ENCODE data around the gene MFAP2.

Gene MFAP2

GRCh38 chr1:16991571-16991970 lies 11.2 kb upstream of the MFAP2 start:
- Histone ChIP-seq H3K27me3 (ENCODE audit: control insufficient read depth, insufficient read depth, low read length) (no peaks in the 10 kb centered on the region), H3K9ac (ENCODE audit: low read length) (peak overlapping the region; percentile 2)

GRCh38 chr1:16989676-16990391 lies 9.4 kb upstream of the MFAP2 start:
- no peaks in the 10 kb centered on the region for H3K4me1 ChIP-seq (ENCODE audit: control insufficient read depth, insufficient read depth, low read length)
- no peak overlapping the region for H3K9ac ChIP-seq (ENCODE audit: low read length)
- H3K36me3 ChIP-seq (ENCODE audit: control insufficient read depth, insufficient read depth, low read length): peaks cover 39% of the 10 kb centered on the region
- H3K9me3 ChIP-seq (ENCODE audit: control insufficient read depth, insufficient read depth, low read depth, low read length): no peaks in the 10 kb centered on the region
- no peaks in the 10 kb centered on the region for H3K27me3 ChIP-seq (ENCODE audit: control insufficient read depth, insufficient read depth, low read length)
- no peak overlapping the region for H3K27ac ChIP-seq (ENCODE audit: low read depth, low read length)
- no peak overlapping the region for H3K4me3 ChIP-seq (ENCODE audit: low read depth, low read length)

More at GRCh38 chr1:16991571-16991970, 11.2 kb upstream of the MFAP2 start:
- H3K36me3 ChIP-seq (ENCODE audit: control insufficient read depth, insufficient read depth, low read length): peaks cover 42% of the 10 kb centered on the region
- no peaks in the 10 kb centered on the region for H3K9me3 ChIP-seq (ENCODE audit: control insufficient read depth, insufficient read depth, low read depth, low read length)
- no peak overlapping the region; the same call in 1 of the 2 replicates for H3K27ac ChIP-seq (ENCODE audit: low read depth, low read length)
- H3K4me1 ChIP-seq (ENCODE audit: control insufficient read depth, insufficient read depth, low read length): no peaks in the 10 kb centered on the region
- H3K4me3 ChIP-seq (ENCODE audit: low read depth, low read length): no peak overlapping the region

GRCh38 chr1:16988210-16988609 lies 7.8 kb upstream of the MFAP2 start:
- Histone ChIP-seq H3K4me3 (ENCODE audit: low read depth, low read length) (no peak overlapping the region), H3K36me3 (ENCODE audit: control insufficient read depth, insufficient read depth, low read length) (peaks cover 39% of the 10 kb centered on the region), H3K27me3 (ENCODE audit: control insufficient read depth, insufficient read depth, low read length) (no peaks in the 10 kb centered on the region), H3K27ac (ENCODE audit: low read depth, low read length) (no peak overlapping the region), H3K9ac (ENCODE audit: low read length) (no peak overlapping the region), H3K4me1 (ENCODE audit: control insufficient read depth, insufficient read depth, low read length) (peaks cover 9% of the 10 kb centered on the region; the same call in 1 of the 2 replicates), H3K9me3 (ENCODE audit: control insufficient read depth, insufficient read depth, low read depth, low read length) (no peaks in the 10 kb centered on the region)

- Histone ChIP-seq H3K27me3 (ENCODE audit: control insufficient read depth, insufficient read depth, low read length) (no peaks in the 10 kb centered on the region), H3K4me3 (ENCODE audit: low read depth, low read length) (no peak overlapping the region), H3K9me3 (ENCODE audit: control insufficient read depth, insufficient read depth, low read depth, low read length) (no peaks in the 10 kb centered on the region), H3K27ac (ENCODE audit: low read depth, low read length) (no peak overlapping the region), H3K9ac (ENCODE audit: low read length) (no peak overlapping the region), H3K36me3 (ENCODE audit: control insufficient read depth, insufficient read depth, low read length) (peaks cover 37% of the 10 kb centered on the region), H3K4me1 (ENCODE audit: control insufficient read depth, insufficient read depth, low read length) (peaks cover 11% of the 10 kb centered on the region; the same call in 1 of the 2 replicates)
Observed at GRCh38 chr1:16986962-16987361, 6.5 kb upstream of the MFAP2 start.

GRCh38 chr1:16986560-16986959 lies 6.1 kb upstream of the MFAP2 start:
- Histone ChIP-seq H3K4me1 (ENCODE audit: control insufficient read depth, insufficient read depth, low read length) (peaks cover 11% of the 10 kb centered on the region; the same call in 1 of the 2 replicates), H3K9me3 (ENCODE audit: control insufficient read depth, insufficient read depth, low read depth, low read length) (no peaks in the 10 kb centered on the region), H3K4me3 (ENCODE audit: low read depth, low read length) (no peak overlapping the region), H3K27me3 (ENCODE audit: control insufficient read depth, insufficient read depth, low read length) (no peaks in the 10 kb centered on the region), H3K27ac (ENCODE audit: low read depth, low read length) (no peak overlapping the region), H3K9ac (ENCODE audit: low read length) (no peak overlapping the region), H3K36me3 (ENCODE audit: control insufficient read depth, insufficient read depth, low read length) (peaks cover 33% of the 10 kb centered on the region)

GRCh38 chr1:16986113-16986512 lies 5.7 kb upstream of the MFAP2 start:
- Histone ChIP-seq H3K36me3 (ENCODE audit: control insufficient read depth, insufficient read depth, low read length) (peaks cover 30% of the 10 kb centered on the region), H3K4me1 (ENCODE audit: control insufficient read depth, insufficient read depth, low read length) (peaks cover 11% of the 10 kb centered on the region; the same call in 1 of the 2 replicates), H3K4me3 (ENCODE audit: low read depth, low read length) (no peak overlapping the region), H3K27me3 (ENCODE audit: control insufficient read depth, insufficient read depth, low read length) (no peaks in the 10 kb centered on the region), H3K9ac (ENCODE audit: low read length) (no peak overlapping the region), H3K9me3 (ENCODE audit: control insufficient read depth, insufficient read depth, low read depth, low read length) (no peaks in the 10 kb centered on the region), H3K27ac (ENCODE audit: low read depth, low read length) (no peak overlapping the region)

- H3K36me3 ChIP-seq (ENCODE audit: control insufficient read depth, insufficient read depth, low read length): peaks cover 21% of the 10 kb centered on the region
- H3K9me3 ChIP-seq (ENCODE audit: control insufficient read depth, insufficient read depth, low read depth, low read length): no peaks in the 10 kb centered on the region
- H3K9ac ChIP-seq (ENCODE audit: low read length): no peak overlapping the region
- H3K27ac ChIP-seq (ENCODE audit: low read depth, low read length): no peak overlapping the region
- peaks cover 11% of the 10 kb centered on the region; the same call in 1 of the 2 replicates for H3K4me1 ChIP-seq (ENCODE audit: control insufficient read depth, insufficient read depth, low read length)
- no peaks in the 10 kb centered on the region for H3K27me3 ChIP-seq (ENCODE audit: control insufficient read depth, insufficient read depth, low read length)
- H3K4me3 ChIP-seq (ENCODE audit: low read depth, low read length): no peak overlapping the region
Observed at GRCh38 chr1:16984717-16985116, 4.3 kb upstream of the MFAP2 start.

- Histone ChIP-seq H3K9me3 (ENCODE audit: control insufficient read depth, insufficient read depth, low read depth, low read length) (no peaks in the 10 kb centered on the region), H3K27ac (ENCODE audit: low read depth, low read length) (no peak overlapping the region), H3K4me1 (ENCODE audit: control insufficient read depth, insufficient read depth, low read length) (peaks cover 21% of the 10 kb centered on the region; the same call in 1 of the 2 replicates), H3K27me3 (ENCODE audit: control insufficient read depth, insufficient read depth, low read length) (no peaks in the 10 kb centered on the region), H3K36me3 (ENCODE audit: control insufficient read depth, insufficient read depth, low read length) (peaks cover 16% of the 10 kb centered on the region), H3K9ac (ENCODE audit: low read length) (no peak overlapping the region), H3K4me3 (ENCODE audit: low read depth, low read length) (no peak overlapping the region)
Observed at GRCh38 chr1:16983649-16984048, 3.2 kb upstream of the MFAP2 start.

- Histone ChIP-seq H3K9ac (ENCODE audit: low read length) (no peak overlapping the region), H3K9me3 (ENCODE audit: control insufficient read depth, insufficient read depth, low read depth, low read length) (no peaks in the 10 kb centered on the region), H3K36me3 (ENCODE audit: control insufficient read depth, insufficient read depth, low read length) (peaks cover 17% of the 10 kb centered on the region), H3K27ac (ENCODE audit: low read depth, low read length) (no peak overlapping the region), H3K27me3 (ENCODE audit: control insufficient read depth, insufficient read depth, low read length) (no peaks in the 10 kb centered on the region), H3K4me3 (ENCODE audit: low read depth, low read length) (no peak overlapping the region), H3K4me1 (ENCODE audit: control insufficient read depth, insufficient read depth, low read length) (peaks cover 29% of the 10 kb centered on the region)
Observed at GRCh38 chr1:16982902-16983301, 2.5 kb upstream of the MFAP2 start.

GRCh38 chr1:16981269-16981849 lies 939 bp upstream of the MFAP2 start:
- Histone ChIP-seq H3K4me3 (ENCODE audit: low read depth, low read length) (no peak overlapping the region), H3K4me1 (ENCODE audit: control insufficient read depth, insufficient read depth, low read length) (peaks cover 29% of the 10 kb centered on the region), H3K36me3 (ENCODE audit: control insufficient read depth, insufficient read depth, low read length) (peaks cover 24% of the 10 kb centered on the region), H3K27me3 (ENCODE audit: control insufficient read depth, insufficient read depth, low read length) (no peaks in the 10 kb centered on the region), H3K27ac (ENCODE audit: low read depth, low read length) (no peak overlapping the region), H3K9me3 (ENCODE audit: control insufficient read depth, insufficient read depth, low read depth, low read length) (no peaks in the 10 kb centered on the region), H3K9ac (ENCODE audit: low read length) (no peak overlapping the region)
